ENCODE data around the gene UBE2D2.

Gene UBE2D2

DNA sequence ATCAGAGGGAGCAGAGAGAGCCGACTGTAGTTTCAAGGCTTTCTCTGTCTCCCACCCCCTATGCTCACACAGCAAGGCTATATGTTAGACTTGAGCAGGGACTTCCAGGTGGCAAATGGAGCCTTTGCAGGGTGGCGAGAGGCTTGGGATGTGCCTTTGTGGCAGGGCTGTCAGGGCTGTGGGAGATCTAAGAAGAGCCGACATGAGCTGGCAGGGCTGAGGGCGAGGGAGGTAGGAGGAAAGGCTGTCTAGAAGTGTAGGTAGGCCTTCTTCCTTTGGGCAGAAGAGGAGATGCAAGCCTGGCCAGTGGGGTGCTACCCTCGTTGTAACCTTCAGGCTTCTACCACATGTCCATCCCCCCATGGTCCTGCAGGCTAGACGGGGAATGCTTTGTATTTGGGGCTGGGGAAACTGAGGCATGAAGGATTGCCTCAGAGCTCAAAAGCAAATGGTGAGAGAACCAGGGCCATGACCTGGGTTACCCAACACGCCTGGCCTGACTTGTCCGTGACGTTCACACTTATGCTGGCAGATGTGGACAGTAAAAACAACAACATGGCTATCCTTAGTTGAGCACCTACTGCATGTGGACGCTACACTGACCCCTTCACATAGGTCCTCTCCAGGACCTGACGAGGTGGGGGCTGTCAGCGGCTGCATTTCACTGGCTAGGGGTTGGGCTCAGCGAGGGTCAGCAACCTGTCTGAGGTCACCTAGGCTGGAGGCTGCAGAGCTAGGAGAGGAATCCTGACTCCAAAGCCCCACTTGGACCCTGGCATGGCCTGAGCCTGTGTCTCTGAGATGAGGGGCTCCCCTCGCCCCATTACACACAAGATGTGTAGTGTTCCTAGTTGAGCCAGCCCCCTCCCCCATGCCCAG is 102.3 kb downstream of the UBE2D2 start:
- DNase-seq: no peak

DNA sequence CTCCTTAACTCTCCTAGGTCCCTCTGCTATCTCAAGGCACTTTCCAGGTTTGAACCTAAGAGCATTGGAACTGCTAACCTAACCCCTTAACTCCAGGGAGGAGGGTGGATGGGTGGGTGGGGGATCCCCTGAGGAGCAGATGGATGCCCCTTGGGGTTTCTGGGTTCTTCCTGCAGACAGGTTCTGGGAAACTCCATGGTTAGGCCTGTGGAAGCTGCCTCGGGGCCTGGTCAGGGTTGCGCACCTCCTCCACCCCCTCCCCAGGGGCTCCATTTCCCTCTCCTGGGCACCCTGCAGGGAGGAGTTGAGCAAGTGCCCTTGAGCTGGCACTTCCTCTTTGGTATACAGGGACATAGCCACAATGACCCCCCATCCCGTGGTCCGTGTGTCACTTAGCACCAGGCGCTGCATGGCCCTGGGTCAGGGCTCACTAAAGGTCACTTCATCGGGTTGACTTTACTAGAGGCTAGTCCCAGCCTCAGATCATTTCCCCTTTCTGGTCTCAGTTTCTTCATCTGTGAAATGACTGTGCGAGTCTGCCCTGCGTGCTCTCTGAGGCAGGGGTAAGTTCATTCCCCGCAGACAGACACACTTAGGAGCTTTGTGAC is 103.1 kb downstream of the UBE2D2 start:
- no peak for DNase-seq

DNA sequence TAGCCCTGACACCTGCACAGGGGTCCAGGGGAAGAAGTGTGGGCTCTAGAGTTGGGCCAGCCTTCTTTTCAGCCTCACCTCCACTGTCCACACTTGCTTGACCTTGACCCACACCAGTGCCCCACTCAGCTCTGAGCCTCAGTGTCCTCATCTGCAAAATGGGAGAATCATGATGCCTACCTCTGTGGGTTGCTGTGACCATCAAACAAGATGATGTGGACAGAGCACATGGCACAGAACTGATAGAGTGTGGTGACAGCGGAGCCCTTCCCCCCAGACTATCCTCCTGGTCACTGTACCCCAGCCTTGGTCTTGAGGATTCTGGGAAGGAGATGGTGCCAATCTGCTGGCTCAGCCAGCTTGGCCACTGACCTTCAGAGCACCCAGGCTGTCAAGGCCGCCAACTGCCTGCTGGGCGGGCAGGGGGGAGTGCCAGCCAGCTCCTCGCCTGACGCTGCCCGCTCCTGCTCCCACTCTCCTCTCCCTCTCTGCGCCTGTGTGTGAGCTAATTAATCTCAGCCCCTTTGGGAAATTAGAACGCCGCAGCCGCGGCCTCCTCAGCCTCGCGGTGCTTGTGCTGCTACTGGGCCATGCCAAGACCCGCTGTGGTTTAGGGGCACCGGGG is 103.7 kb downstream of the UBE2D2 start:
- DNase-seq: no peak

DNA sequence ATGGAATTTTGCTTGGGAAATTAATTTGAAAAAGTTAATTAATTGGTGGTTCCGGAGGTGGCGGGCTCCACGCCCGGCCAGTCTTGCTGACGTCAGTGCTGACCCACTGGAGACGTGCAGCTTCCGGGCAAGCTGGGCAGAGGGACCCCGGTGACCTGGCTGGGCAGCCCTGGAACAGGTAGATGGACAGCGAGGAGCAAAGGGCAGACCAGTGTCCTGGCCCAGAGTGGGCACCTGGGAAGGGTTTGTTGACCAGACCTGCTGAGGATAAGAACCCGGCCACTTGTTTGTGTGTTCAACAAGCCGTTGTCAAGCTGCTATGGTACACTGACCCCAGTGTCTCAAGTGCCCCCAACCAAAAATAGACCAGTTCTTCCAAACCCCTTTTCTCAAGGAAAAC is 104.5 kb downstream of the UBE2D2 start:
- DNase-seq: no peak

DNA sequence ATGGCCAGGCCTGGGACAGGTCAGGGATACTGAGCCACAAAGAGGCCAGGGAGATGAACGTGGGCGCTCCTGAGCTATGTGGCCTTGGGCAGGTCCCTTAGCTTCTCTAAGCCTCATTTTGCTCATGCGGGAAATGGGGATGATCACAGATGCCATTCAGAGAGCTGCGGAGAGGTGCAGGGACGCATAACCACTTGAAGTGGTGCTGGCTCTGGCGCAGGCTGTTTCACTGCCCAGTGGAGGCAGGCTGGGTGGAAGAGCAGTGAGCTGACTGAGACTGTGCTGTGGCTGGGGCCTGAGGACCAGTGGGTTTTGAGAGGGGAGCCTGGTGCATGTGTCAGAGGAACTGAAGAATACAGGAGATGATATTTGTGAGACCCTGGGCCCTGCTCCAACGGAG is 105.4 kb downstream of the UBE2D2 start:
- DNase-seq: no peak

DNA sequence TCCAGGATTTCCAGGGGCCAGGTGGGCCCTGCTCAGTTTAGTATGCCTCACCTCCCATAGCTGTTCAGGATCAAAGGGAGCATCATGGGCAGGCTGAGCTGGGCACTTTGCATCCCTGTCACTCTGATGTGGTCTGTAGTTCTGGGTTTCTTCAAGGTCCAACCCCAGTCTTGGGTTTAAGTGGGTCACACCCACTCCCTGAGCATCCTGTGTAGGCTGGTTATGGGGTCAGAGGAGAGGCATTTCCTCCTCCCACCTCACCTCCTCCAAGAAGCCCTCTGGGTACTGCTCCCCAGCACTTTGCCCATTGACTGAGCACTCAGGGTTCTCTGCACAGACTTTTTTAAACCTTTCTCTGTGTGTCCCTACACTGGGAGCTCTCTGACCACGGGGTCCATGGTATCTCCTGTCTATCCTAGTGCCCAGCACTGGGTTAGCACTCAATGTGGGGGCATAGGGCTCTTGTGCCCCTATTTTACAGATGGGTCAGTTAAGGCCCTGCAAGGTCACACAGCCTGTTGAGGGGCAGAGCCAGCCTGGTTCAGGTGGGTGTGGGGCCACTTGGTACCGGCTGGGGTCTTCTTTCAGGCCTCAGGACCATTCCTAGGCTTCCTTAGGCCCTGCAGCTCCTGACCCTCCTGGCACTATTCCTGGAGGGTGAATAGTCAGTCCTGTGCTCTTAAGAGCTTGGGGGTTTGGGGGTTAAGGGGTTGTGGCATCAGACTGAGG is 106.0 kb downstream of the UBE2D2 start:
- no peak for DNase-seq

DNA sequence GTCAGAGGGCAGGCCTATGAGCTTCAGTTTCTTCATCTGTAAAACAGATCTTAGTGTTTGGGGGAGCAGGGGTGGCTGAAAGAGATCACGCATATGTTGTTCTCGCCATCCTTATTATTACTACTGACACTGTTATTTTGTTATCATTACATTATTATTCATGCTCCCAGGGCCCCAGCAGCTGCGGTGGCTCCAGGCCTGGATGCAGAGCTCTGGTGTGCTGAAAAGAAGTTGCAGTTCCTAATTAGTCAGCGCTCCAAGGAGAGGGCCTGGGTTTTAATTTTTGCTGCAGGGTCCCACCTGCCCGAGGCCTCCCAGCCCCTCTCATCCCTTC is 106.6 kb downstream of the UBE2D2 start:
- DNase-seq: no peak

DNA sequence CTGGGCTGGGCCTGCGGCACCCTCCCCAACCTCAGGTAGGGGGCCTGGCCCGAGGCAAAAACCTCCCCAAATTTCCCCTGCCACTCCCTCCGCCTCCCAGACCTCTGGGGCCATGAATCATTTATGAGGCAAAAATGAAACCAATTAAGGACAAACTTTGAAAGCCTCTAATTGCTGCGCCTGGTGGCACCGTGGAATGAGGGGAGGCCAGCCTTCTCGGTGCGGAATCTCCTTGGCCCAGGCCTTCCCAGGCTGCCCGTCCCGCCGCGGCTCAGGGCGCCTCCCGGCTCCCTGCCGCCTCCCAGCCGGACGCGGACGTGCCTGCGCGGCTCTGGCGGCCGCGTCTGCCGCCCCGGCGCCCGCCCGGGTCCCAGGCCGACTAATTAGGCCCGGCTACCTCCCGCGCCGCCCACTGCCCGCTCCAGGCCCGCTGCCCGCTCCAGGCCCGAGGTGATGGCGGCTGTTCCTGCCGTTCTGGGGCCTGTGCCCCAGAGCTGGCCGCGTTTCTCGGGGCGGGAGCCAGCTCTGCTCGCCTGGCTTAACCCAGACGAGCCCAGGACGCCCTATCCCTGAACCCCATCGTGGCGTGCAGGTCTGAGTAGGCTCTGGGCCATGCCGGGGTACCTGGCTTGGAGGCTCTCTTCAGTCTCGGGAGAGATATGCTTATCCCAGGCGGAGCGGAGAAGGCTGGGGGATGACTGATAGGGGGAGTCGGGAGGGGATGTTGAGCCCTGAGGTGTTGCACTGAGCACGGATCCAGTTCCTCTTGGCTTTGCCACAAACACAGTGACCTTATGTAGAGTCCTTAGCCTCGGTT is 107.1 kb downstream of the UBE2D2 start:
- peak; percentile 57 for DNase-seq

DNA sequence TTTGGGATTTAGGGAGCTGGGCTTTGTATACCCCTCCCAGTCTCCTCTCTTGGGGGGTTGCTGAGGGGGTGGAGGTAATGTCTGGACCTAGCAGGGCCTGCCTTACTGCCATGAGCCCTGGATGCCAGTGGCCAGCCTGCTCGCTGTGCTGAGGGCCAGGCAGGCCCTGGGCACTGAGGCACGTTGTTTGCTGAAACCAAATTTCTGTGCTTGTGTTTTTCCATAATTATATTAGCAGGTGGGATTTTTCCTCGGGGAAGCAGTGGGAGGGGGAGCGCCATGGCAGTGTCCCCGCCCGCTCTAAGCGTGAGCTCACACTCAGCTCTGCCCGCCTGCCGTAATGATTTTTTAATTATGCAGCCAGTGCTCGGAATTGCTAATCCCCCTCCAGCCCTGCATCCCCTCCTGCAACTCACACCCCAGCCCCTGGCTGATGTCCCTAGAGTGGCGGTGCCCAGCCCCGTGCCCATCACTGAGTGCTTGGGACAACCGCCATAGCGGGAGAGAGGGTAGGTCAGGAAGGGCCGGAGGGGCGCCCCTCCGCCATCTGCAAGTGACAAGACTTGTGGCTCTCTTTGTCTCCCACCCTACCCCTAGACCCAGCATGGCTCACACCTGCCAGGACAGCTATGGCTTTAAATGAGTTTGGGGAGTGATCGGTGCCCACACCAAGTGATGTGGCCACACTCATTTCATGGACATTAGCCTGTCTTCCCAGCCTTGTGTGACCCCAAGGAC is 108.0 kb downstream of the UBE2D2 start:
- no peak for DNase-seq

DNA sequence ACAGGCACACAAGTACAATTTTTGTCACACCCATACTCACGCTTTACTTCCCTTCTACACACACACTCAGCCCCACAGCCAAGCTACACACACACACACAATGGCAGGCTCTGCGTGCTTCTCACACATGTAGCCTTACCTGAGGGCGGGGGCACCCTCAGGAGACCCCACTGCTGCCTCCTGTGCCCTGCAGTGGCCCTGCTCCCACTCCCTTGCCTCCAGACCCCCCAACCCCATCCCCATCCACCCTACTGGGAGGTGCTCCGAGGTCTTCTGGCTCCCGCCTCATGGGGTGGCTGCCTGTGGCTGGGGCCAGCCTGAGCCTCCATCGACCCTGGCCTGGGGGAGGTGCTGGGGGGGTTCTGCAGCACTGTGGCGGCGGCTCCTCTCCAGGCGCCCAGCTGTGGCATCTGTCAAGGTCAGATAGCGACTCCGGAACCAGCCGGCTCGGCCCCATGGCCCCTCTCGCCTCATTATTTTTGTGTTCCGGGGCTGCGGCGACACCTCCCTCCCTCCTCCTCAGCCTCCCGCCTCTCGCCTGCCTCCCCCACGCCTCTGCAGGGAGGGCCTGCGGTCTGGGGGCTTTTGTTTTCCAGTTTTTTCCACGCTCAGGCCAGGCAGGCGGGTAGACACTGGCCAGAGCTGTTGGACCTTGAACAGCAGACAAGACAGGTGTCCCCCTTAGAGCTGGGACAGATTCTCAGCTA is 108.7 kb downstream of the UBE2D2 start:
- no peak for DNase-seq

DNA sequence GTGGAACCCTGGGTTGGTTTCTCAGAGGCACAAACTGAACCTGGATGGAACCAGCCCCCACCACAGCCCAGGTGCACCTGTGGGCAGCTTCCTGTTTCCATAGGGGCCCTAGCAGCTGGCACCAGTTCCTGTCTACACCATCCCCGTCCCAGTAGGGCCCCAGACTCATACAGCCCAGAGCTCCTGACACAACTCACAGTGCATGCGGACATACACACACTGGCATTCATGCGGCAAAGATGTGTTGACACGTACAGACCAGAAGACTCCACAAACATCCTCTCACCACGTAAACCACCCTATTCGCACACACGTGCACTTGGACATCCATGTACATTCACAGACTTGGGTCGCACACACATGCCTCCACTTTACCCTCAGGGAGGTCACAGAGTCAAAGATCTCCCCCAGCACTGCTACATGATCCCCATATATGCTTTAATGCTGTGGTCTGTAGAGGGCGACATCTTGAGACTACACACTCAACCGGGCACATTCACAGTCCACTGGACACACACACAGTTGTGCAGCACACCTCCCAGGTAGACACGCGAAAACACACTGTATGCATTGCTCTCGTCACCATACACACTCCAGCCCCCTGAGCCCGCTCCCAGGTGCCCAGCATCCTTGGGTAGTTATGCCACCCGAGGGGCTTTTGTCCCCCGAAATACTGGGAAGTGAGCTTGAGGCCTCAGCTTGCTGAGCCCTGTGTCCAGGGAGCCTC is 109.4 kb downstream of the UBE2D2 start:
- DNase-seq: no peak

DNA sequence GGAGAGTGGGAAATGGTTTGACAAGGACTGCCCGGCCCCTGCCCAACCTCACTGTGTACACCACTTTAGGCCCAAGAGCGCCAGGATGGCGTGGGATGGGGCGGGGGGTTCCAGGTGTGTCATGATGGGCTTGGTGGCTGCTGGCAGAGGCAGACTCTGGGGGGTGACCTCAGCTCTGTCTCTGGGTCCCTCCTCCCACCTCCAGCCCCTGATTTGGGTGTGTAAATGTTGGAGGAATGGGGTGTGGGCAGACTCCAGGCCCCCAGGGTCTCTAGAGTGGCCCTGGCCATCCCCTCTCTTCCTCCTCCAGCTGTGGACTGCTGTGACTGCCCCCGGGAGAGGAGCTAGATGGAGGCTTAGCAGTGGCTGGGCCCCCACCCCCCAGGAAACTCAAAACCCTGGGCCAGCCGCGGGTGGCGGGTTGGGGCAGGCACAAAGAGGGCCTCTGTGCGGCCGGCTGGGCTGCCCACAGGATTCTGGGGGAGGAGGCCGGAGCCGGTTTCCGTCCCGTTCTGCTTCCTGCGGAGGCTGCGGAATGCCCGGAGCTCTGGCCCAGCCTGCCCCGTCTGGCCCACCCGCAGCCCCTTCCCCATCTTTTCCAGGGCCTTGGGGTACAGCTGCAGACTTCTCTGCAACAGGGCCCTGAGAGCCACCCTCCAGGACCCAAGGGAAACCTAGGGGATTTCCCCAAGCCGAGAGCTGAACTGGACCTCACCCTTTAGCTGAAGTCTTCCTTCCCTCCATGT is 110.1 kb downstream of the UBE2D2 start:
- no peak for DNase-seq

DNA sequence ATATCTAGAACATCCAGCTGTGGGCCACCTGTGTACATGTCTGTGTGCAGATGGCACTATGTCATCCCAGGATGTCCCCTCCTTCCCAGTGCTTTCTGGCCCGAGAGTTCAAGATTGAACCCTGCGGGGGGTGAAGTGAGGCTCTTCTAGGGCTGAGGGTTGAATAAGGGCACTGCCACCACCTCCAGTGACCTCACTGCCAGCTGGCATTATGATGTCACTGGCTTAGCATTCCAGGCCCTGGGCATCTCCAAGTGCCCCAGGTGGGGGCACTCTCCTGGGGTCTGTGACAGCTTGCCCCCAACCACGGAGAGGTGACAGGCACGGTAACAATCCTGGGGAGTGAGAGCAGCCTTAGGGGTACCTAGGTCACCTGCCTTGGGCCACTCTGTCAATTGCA is 114.1 kb downstream of the UBE2D2 start:
- no peak for DNase-seq

DNA sequence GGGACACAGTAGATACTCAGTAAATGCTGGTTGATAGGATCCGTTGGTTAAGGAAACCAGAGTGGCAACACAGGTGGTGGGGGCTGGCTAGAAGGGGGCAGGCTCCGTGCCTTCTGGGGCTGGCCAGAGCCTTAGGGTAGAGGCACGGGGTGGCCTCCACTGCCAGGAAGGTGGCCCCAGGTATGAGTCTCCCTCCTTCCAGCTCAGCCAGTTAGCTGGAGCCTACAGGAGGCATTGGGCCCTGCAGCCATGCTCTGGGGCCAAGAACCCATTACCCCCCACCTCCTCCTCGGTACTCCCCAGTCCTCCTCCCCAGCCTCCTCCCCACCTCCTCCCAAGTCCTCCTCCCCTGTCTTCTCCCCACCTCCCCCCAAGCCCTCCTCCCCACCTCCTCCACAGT is 114.7 kb downstream of the UBE2D2 start:
- DNase-seq: no peak

DNA sequence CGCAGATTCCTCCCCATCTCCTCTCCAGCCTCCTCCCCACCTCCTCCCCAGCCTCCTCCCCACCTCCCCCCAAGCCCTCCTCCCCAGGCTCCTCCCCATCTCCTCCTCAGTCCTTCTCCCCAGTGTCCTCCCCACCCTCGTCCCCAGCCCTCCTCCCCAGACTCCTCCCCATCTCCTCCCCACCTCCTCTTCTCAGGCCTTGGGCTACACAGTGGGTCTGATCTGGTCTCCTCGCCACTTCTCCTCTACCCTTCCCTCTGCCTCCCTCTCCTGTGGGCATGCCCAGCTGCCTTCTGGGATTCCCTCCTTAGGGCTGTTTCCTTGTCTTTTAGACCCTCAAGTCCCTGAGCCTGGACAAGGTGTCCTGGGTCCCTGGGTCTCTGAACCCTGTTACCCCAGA is 115.3 kb downstream of the UBE2D2 start:
- no peak for DNase-seq

DNA sequence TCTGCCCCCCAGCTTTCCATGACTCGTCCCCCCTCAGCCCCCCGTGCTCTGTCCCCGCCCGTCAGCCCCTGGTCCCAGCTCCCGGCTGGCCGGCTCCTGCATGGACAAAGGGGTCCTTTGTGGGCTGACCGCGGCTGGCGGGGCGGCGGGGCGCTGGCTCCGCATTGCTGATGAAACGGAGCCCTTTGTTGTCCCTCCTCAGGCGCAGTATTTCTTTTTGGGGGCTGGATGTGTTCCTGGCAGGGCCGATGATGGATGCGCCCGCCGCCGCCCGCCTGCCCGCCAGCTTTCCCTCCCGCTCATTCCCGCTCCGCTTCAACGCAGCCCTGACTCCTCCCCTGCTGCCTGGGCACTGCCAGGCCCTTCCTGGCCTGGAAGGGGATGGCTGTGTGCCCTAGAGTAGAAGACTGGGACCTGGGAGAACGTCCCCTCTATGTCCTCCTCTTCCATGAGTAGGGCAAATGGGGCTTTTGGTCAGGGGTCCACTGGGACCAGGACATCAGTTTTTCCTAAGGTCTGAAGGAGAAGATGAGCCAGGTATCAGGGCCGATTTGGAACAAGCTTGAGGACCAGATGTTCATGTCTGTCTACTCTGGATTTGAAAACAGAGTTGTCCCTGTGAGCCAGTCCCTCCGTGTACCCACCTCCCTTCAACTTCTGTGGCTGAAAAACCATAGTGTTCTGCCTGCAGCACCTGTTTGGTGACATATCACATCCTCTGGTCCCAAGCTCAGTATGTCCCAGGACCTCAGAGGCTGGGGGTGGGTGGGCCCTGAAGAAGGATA is 116.0 kb downstream of the UBE2D2 start:
- no peak for DNase-seq

Measured in CD4-positive, alpha-beta T cell treated with Interleukin-4 for 4 hours (primary cell).